Suprapubic skin (tissue), 2 donors: Measurements from ENCODE around the gene FECH.

Experiments
- EP300 ChIP-seq: sonication (generic); formaldehyde crosslinking; IDR thresholded peaks from one replicate; pipeline ENCODE4 v1.6.1; 2017; ENCODE audit warnings: antibody characterized with exemption
- POLR2A ChIP-seq, 2 donors: fragments of 450-650 bp; IDR thresholded peaks; one replicate each; pipeline ENCODE4 v1.6.1; 2017; ENCODE audit warnings: antibody characterized with exemption in 2 of 2, mild to moderate bottlenecking in 2 of 2, moderate library complexity in 2 of 2

- no peak for TF ChIP-seq EP300
- TF ChIP-seq POLR2A (IDR thresholded peaks at IDR 0.05) = no peak
Observed at GRCh38 chr18:57603871-57604270, 17.4 kb upstream of the FECH start.
